ENCODE results near the gene PHYHIPL. TPM values are rescaled to one million over a fixed set of nuclear protein-coding genes. Genes with fewer than 3 reads are reported as not detected.

The PHYHIPL gene
- total RNA-seq, 6 experiments from 2014 or later = not detected

- Mint-ChIP-seq H3K4me1 (ENCODE audit: low read depth) (no peaks in the 10 kb centered on the region), H3K36me3 (ENCODE audit: low read depth) (no peaks in the 10 kb centered on the region), H3K9me3 (no peaks in the 10 kb centered on the region), H3K4me3 (no peak overlapping the region), H3K27ac (no peak overlapping the region), H3K27me3 (ENCODE audit: insufficient read depth) (no peaks in the 10 kb centered on the region; the same call in 1 of the 2 replicates)
- no peak for TF ChIP-seq CTCF (IDR thresholded peaks at IDR 0.05)
- DNase-seq = no peak
These were observed 27.7 kb upstream of the PHYHIPL start for GRCh38 chr10:59148701-59149100.

- TF ChIP-seq CTCF (IDR thresholded peaks at IDR 0.05) = no peak
- no peaks in the 10 kb centered on the region for H3K4me1 Mint-ChIP-seq (ENCODE audit: low read depth)
- no peak for DNase-seq
- H3K27ac Mint-ChIP-seq = no peak overlapping the region
- no peaks in the 10 kb centered on the region for H3K9me3 Mint-ChIP-seq
- H3K27me3 Mint-ChIP-seq (ENCODE audit: insufficient read depth) = no peaks in the 10 kb centered on the region
- H3K4me3 Mint-ChIP-seq = no peak overlapping the region
- H3K36me3 Mint-ChIP-seq (ENCODE audit: low read depth) = no peaks in the 10 kb centered on the region
These were observed 20.9 kb upstream of the PHYHIPL start for GRCh38 chr10:59155556-59155955.

- Mint-ChIP-seq H3K27me3 (ENCODE audit: insufficient read depth) (peaks cover 3% of the 10 kb centered on the region), H3K4me1 (ENCODE audit: low read depth) (no peaks in the 10 kb centered on the region), H3K27ac (no peak overlapping the region), H3K4me3 (no peak overlapping the region), H3K9me3 (no peaks in the 10 kb centered on the region), H3K36me3 (ENCODE audit: low read depth) (no peaks in the 10 kb centered on the region)
- no peak for DNase-seq
- no peak for TF ChIP-seq CTCF (IDR thresholded peaks at IDR 0.05)
These were observed 8.9 kb upstream of the PHYHIPL start for GRCh38 chr10:59167512-59167911.

GRCh38 chr10:59172567-59172966, 3.9 kb upstream of the PHYHIPL start:
- Mint-ChIP-seq H3K27ac (no peak overlapping the region), H3K27me3 (ENCODE audit: insufficient read depth) (peaks cover 10% of the 10 kb centered on the region), H3K36me3 (ENCODE audit: low read depth) (peaks cover 5% of the 10 kb centered on the region; the same call in 1 of the 2 replicates), H3K4me3 (no peak overlapping the region), H3K9me3 (peaks cover 4% of the 10 kb centered on the region), H3K4me1 (ENCODE audit: low read depth) (peaks cover 6% of the 10 kb centered on the region)
- DNase-seq = no peak
- no peak for TF ChIP-seq CTCF (IDR thresholded peaks at IDR 0.05)

GRCh38 chr10:59173414-59173813, 3.0 kb upstream of the PHYHIPL start:
- no peak overlapping the region for H3K4me3 Mint-ChIP-seq
- peaks cover 10% of the 10 kb centered on the region for H3K27me3 Mint-ChIP-seq (ENCODE audit: insufficient read depth)
- H3K9me3 Mint-ChIP-seq = peaks cover 4% of the 10 kb centered on the region
- TF ChIP-seq CTCF (IDR thresholded peaks at IDR 0.05) = no peak
- H3K36me3 Mint-ChIP-seq (ENCODE audit: low read depth) = peaks cover 5% of the 10 kb centered on the region; the same call in 1 of the 2 replicates
- H3K4me1 Mint-ChIP-seq (ENCODE audit: low read depth) = peaks cover 8% of the 10 kb centered on the region
- DNase-seq = no peak
- H3K27ac Mint-ChIP-seq = no peak overlapping the region
